Heart left ventricle (tissue), 11 donors: ENCODE measurements around the gene NECAP2. TPM values are rescaled to one million over a fixed set of nuclear protein-coding genes. Genes with fewer than 3 reads are reported as not detected.

Experiments used
- polyA plus RNA-seq, 2 donors: library from polyadenylated mRNA; stranded (reverse); fragments of 200-250 nt; gene quantifications; one replicate each; pipeline ENCODE4 v1.2.3, GENCODE V29; 2013
- total RNA-seq, 9 donors: library from RNA; depleted of rRNA in 2 of 9; stranded (reverse); fragments of >200 nt in 2 of 9; fragmentation: NEBNext Ultra II Directional in 3 of 9; extraction: Animal tissue kit (Norgen Biotek cat#: 25700) in 3 of 9; gene quantifications; one replicate each; pipeline versions ENCODE4 v1.1.0 to v1.2.4, GENCODE V29; 2016 to 2023
- donor health status: ischemic (EF 13 %, LVEDD 7.1; RV severe dilation, severe dysfunction).
- donor health status: healthy with polysubstance abuse.
- donor health status: DM: no; HTN: yes; CAD: no.
- donor health status: DM: no; HTN: no; CAD: no.
- donor health status: ischemic (EF 25% LVEDD 5.7; RV mildly dilated, moderate dysfunction).
- donor health status: healthy.
- donor health status: DM: yes; HTN: yes; CAD: no.
- donor health status: PGD.
- donor health status: nonischemic (EF 23%, LVEDD 6.1; RV moderate dilation, normal function).

NECAP2 gene
- total and polyA plus RNA-seq, 11 donors = 10.7 to 53.0 (median 12.1) TPM

Other genes with a start within 250 kb of the NECAP2 start
- 1 to 10 TPM in 8 of 9 donors, under 1 TPM in 1; 0.97 to 3.8 (median 2.3) TPM for gene ARHGEF19, start 228.1 kb upstream of the NECAP2 start, total RNA-seq
- gene ARHGEF19, start 228.1 kb upstream of the NECAP2 start, polyA plus RNA-seq = 1 to 10 TPM in 1 of 2 donors, under 1 TPM in 1; 0.99 to 3.5 TPM
- gene CPLANE2, start 203.5 kb upstream of the NECAP2 start, total RNA-seq = 1 to 10 TPM; 3.6 to 9.9 (median 5.7) TPM
- 1 to 10 TPM; 5.7 to 6.2 TPM for gene CPLANE2, start 203.5 kb upstream of the NECAP2 start, polyA plus RNA-seq
- 10 to 100 TPM; 15.4 to 44.4 (median 22.9) TPM for gene FBXO42, start 88.2 kb upstream of the NECAP2 start, total RNA-seq
- gene FBXO42, start 88.2 kb upstream of the NECAP2 start, polyA plus RNA-seq = 10 to 100 TPM; 11.0 to 18.8 TPM
- gene SZRD1, start 73.5 kb upstream of the NECAP2 start, total RNA-seq = 100 to 1,000 TPM in 3 of 9 donors, 10 to 100 TPM in 6; 57.4 to 130 (median 94.4) TPM
- gene SZRD1, start 73.5 kb upstream of the NECAP2 start, polyA plus RNA-seq = 100 to 1,000 TPM in 1 of 2 donors, 10 to 100 TPM in 1; 54.4 to 140 TPM
- gene SPATA21, start 3.3 kb upstream of the NECAP2 start, total RNA-seq = not detected
- under 1 TPM; 0.06 to 0.08 TPM for gene SPATA21, start 3.3 kb upstream of the NECAP2 start, polyA plus RNA-seq
- 1,000 to 10,000 TPM in 6 of 9 donors, 100 to 1,000 TPM in 1, not detected in 2; 364 to 3,776 (median 2,470) TPM for gene RNU1-1, start 73.6 kb downstream of the NECAP2 start, total RNA-seq
- not detected for gene RNU1-1, start 73.6 kb downstream of the NECAP2 start, polyA plus RNA-seq
- 10 to 100 TPM in 8 of 9 donors, 1 to 10 TPM in 1; 4.7 to 18.2 (median 14.3) TPM for gene NBPF1, start 172.8 kb downstream of the NECAP2 start, total RNA-seq
- 1 to 10 TPM; 4.4 to 4.8 TPM for gene NBPF1, start 172.8 kb downstream of the NECAP2 start, polyA plus RNA-seq
- gene RNU1-3, start 226.2 kb downstream of the NECAP2 start, total RNA-seq = 1,000 to 10,000 TPM in 6 of 9 donors, 100 to 1,000 TPM in 1, not detected in 2; 364 to 3,776 (median 2,470) TPM
- not detected for gene RNU1-3, start 226.2 kb downstream of the NECAP2 start, polyA plus RNA-seq